GM13977 (cell line): ENCODE data around the gene CAMK2D.

ENCODE experiments used
- DNase-seq: peaks from one replicate; pipeline ENCODE4 v3.0.0; 2012; ENCODE audit warnings: low spot score
- in situ Hi-C: fragments of 300-500 bp; cut with MboI; formaldehyde crosslinking; loops from one replicate; pipeline ENCODE4 v1.12.0; 2022; ENCODE audit warnings: low sequenced_read_pairs, low pct_unique_long_range_greater_than_20kb, mixed read lengths, inconsistent platforms; ENCODE audit not compliant: unreplicated experiment
- TF ChIP-seq, protein P1 (sequence below): IDR thresholded peaks from 2 replicates; pipeline ENCODE4 v1.5.1; 2012; ENCODE audit warnings: mild to moderate bottlenecking, control low read depth; ENCODE audit not compliant: insufficient read depth; ENCODE audit errors: extremely low read depth, missing control alignments

Gene CAMK2D

DNA sequence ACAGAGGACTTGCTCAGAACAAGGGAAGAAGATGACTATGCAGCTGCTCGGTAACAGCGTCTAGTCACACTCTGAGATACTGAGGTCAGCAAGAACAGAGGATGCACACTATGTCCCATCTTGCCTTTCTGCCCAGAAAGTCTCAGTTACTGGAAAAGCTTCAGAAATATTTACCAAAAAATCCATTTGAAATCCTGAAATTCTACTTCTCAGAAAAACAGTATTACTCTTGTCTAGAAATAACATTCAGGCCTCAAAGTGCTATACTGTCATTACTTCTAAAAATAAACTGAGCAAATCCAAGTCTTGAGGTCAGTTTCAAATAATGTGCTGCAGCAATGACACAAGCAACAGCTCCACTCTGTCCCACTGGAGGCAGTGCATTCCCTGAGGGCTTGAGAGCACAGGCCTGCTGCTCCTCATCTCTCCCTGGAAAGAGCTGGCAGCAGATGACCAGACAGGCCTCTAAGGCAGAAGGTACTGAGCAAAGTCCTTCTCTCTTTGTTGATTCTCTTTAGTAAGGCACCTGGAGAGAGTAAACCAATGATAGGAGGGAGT is 76.9 kb downstream of the CAMK2D start:
- TF ChIP-seq, protein P1, sequence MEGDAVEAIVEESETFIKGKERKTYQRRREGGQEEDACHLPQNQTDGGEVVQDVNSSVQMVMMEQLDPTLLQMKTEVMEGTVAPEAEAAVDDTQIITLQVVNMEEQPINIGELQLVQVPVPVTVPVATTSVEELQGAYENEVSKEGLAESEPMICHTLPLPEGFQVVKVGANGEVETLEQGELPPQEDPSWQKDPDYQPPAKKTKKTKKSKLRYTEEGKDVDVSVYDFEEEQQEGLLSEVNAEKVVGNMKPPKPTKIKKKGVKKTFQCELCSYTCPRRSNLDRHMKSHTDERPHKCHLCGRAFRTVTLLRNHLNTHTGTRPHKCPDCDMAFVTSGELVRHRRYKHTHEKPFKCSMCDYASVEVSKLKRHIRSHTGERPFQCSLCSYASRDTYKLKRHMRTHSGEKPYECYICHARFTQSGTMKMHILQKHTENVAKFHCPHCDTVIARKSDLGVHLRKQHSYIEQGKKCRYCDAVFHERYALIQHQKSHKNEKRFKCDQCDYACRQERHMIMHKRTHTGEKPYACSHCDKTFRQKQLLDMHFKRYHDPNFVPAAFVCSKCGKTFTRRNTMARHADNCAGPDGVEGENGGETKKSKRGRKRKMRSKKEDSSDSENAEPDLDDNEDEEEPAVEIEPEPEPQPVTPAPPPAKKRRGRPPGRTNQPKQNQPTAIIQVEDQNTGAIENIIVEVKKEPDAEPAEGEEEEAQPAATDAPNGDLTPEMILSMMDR: peak; percentile 12
- DNase-seq: no peak
- in situ Hi-C loops: no loop called here

DNA sequence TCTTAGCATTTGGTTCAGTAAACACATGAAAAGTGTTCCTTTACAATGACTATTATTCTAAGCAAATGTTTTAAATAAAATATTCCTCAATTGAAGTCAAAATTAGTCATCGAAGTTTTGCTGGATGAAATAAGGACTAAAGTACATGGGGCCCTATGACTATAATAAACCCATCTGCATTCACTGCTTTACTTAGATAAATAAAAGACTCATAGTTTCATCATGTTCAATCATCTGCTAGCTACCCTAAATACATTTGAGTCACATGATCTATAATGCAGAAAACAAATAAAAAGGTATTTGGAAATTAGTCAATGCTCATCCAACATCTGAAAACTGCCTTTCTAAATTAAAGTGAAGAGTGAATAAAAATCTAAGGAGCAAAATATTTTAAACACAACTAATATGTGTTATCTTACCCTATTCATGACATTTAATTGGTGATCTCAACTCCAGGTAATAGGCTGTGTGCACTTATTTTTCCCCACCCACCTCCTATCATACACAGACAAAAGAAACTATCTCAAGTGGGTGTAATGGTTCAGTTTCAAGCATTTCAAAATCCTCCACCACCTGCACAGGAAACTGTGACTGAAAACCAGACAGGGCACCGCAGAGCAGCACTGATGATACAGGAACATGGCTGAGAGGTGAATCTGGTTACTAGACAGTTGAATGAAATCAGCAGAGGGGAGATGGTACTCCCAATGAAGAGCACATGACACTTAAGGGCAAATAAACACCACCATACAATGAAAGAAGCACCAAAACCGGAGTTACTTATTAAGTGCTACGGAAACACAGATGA is 78.6 kb downstream of the CAMK2D start:
- in situ Hi-C loops: no loop called here
- TF ChIP-seq, protein P1: no peak
- peak; percentile 50 for DNase-seq

DNA sequence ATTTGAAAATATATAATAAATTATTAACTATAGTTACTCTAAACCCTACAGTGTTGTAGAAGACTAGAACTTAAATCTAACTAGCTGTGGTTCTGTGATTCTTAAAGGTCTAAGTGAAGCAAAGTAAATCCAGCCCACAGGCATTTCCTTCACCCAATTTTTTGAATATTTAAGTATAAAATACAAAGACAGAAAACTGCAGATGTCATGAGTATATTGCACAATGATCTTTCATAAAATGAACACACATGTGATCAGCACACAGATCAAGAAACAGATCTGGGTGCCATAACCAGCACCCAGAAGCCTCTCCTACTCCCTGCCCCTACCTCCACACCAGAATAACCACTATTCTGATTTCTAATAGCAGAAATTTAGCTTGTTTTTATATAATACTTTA is 82.9 kb downstream of the CAMK2D start:
- no peak for DNase-seq
- in situ Hi-C loops: no loop called here

DNA sequence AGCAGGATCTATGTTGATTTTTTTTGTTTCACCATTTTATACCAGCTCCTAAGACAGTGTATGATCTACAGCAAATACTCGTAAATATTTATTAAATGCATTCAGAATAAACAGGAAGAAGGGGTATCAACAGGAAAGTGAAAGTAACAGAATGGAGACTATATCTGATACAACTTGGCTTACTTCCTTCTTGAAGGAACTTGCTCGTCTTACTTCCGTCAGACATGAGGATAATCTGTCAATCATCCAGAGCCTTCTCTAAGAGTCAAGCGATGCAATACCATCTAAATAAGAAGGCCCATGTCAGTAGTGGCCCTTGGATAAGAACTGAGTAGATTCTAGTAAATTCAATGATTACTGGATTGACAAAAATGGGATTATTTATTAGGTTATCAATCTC is 84.2 kb downstream of the CAMK2D start:
- TF ChIP-seq, protein P1: no peak
- in situ Hi-C loops: no loop called here
- DNase-seq: no peak

More for the DNA sequence above, 82.9 kb downstream of the CAMK2D start:
- TF ChIP-seq, protein P1: no peak

DNA sequence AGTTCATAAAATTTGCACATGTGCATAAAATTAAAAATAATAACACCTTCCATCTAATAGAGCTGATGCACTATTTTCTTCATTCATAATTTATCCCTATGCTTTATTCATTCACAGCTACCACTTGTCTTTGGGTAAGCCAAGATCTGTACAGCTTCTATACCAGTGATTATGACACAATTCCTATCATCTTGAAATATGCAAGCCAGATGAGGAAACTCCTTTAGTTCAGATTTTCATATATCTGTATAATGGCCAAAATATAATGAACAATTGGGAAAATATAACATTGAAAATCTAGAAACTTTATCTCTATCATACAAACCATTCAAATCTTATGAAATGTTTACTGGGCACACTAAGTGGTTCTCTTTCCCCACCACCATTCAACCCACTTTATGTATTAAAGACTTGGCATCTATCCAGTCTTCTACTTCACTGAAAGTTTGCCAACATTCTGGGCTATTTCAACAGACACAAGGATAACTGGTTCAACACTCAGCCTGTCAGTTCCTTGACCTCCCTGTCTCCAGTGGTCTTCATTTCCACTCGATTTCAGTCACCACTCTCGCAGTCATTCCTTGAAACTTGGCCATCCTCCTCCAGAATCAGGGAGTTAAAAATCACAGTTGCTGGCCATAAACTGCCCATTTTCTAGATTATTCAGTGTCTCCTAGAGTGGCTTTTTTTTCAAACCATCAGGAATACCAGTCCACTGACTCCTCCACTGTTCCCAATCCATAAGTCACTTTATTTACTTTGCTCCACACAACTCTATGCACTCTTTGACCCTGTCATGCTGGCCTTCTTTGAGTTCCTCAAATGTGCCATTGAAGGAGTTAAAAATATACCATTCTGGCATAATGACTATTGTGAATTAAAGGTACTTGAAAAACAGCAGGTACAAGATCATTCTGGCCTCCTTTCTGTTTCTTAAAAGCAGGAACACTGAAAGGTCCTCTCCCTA is 85.5 kb downstream of the CAMK2D start:
- DNase-seq: no peak
- TF ChIP-seq, protein P1: no peak
- in situ Hi-C loops: no loop called here

DNA sequence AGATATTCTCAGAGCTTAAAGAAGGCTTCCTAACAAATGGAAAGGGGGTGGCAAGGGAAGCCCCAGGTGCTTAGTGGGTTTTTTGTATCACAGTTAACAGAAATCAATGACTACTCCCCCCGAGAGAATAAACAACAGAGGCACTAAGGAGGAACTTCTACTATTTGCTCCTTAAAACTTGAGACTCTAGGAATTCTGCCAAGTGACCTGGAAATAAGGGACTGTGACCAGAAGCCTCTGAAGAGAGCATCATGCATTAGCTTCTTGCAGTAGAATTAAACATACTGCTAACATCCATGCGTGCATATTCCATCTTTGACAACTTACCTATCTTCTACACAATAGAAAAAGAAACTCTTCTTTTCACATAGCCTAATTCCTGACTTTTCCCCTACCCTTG is 86.8 kb downstream of the CAMK2D start:
- in situ Hi-C loops: no loop called here
- no peak for DNase-seq
- TF ChIP-seq, protein P1: no peak
